Glomerular endothelial cell (primary cell): ENCODE data around the gene UROS. TPM values are rescaled to one million over a fixed set of nuclear protein-coding genes. Genes with fewer than 3 reads are reported as not detected.

Experiments used
- DNase-seq: peaks from one replicate; pipeline ENCODE4 v3.0.0-alpha.2; 2011; ENCODE audit warnings: low read depth, low spot score; ENCODE audit errors: extremely low read depth
- total RNA-seq: library from RNA; depleted of rRNA; stranded (reverse); fragments of >200 nt; gene quantifications from 2 replicates; pipeline ENCODE4 v1.2.3, GENCODE V29; 2015

UROS gene
- total RNA-seq, 1 donor from 2014 or later = 61.9 TPM

- DNase-seq = no peak
These were observed 27.9 kb downstream of the UROS start for GRCh38 chr10:125795128-125795527.

GRCh38 chr10:125792342-125793300 lies 30.4 kb downstream of the UROS start:
- DNase-seq = no peak

GRCh38 chr10:125788156-125789034 lies 34.7 kb downstream of the UROS start:
- no peak for DNase-seq

DNA sequence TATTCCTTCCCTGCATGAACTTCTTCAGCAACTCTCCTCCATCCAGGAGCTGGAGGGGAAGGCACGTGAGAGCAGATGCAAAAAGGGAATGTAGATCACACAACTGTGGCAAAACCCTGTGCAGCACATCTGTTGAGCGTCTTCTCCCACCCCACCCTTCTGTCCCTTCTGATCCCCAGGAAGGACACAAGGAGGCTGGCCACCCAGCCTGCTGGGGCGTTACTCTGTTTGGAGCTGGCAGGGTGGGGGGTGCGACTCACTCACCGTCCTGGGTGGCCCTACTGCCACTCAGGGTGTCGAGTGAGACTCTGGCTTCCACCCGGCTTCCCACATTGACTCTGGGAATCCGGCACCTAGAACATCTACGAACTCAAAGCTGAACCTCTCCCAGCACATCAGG lies 37.3 kb downstream of the UROS start:
- no peak for DNase-seq

DNA sequence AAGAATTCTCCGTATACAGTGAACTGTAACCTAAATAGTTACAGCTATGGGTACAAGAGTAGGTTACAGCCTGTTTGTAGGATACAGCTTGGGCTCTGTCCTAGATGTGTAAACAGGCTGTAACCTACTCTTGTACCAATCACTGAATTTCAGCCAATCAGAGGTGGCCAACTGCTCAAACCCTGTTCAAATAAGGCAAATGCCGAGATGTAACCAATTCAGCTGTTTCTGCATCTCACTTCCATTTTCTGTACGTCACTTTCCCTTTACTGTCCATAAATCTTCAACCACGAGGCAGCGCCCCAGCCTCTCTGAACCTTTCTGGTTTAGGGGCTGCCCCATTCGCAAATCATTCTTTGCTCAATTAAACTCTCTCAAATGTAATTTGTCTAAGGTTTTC lies 39.1 kb downstream of the UROS start:
- DNase-seq = no peak

- no peak for DNase-seq
These were observed 39.6 kb downstream of the UROS start for GRCh38 chr10:125783408-125783807.

- no peak for DNase-seq
These were observed 40.4 kb downstream of the UROS start for GRCh38 chr10:125782616-125783015.

DNA sequence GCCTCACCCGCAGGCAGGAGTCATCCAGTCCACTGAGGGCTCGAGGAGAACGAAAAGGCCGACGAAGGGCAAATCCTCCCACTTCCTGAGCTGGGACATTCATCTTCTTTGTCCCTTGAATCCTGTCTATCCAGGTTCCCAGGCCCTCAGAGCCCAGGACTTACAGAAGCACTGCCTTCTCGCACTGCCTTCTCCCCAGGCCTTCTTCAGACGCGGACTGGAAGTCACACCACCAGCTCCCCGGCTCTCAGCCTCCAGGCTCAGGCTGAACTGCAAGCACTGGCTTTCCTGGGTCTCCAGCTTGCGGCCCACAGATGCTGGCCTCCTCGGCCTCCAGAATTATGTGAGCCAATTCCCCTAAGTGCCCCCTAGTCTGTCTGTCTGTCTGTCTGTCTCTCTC lies 41.0 kb downstream of the UROS start:
- no peak for DNase-seq

DNA sequence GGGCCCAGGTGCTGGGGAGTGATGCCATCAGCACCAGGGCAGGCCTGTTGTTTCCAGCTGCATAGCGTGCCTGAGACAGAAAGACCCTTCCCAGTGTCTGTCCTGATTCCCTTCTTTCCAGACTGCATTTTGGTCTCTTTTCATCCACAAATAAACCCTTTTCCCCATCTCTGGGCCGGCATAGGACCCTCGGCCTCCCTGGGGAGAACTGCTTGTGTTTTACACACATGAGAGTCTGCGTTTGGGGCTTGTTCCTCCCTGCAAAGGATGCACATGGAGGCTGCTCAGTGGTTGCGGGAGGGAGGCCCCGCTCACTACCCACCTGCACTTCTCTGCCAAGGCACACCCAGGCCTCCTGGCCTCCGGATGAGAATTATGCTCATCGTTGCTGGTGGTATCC lies 41.7 kb downstream of the UROS start:
- DNase-seq = no peak

- DNase-seq = no peak
These were observed 43.4 kb downstream of the UROS start for GRCh38 chr10:125779403-125780327.

GRCh38 chr10:125778556-125778955 lies 44.5 kb downstream of the UROS start:
- no peak for DNase-seq

- no peak for DNase-seq
These were observed 45.3 kb downstream of the UROS start for GRCh38 chr10:125777806-125778205.

- DNase-seq = no peak
These were observed 47.5 kb downstream of the UROS start, which contains the start of gene MMP21 for GRCh38 chr10:125775491-125776106. Gene MMP21, minus strand, starts transcription at chr10:125775821. Its CDS starts 0 bp downstream, at chr10:125775821.

DNA sequence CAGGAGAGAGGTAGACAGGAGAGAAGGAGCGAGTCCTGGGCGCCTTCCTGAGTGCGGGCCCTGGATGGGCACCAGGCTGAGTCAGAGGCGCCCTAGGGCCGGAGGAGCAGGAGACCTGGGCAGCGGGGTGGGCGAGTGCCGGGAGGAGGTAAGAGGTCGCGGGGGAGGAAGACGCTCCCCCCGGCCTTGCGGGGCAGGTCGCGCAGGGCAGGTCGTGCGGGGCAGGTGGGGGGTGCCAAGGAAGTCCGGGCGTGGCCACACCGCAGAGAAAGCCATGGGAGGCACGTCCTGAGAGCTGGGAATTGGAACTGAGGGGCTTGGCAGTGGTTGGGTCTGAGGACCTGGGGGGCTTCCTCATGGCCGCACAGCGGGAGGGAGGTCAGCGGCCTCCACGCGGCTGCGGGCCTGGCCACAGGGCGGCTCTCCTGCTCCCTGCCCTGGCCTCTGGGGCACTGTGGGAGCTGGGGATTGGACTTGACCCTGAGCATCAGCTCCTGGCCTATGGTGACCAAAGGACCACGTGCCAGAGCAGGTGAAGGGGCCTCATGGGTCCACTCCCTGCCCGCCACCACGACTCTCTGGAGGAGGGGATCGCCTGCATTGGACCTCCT lies 48.4 kb downstream of the UROS start:
- DNase-seq = no peak

DNA sequence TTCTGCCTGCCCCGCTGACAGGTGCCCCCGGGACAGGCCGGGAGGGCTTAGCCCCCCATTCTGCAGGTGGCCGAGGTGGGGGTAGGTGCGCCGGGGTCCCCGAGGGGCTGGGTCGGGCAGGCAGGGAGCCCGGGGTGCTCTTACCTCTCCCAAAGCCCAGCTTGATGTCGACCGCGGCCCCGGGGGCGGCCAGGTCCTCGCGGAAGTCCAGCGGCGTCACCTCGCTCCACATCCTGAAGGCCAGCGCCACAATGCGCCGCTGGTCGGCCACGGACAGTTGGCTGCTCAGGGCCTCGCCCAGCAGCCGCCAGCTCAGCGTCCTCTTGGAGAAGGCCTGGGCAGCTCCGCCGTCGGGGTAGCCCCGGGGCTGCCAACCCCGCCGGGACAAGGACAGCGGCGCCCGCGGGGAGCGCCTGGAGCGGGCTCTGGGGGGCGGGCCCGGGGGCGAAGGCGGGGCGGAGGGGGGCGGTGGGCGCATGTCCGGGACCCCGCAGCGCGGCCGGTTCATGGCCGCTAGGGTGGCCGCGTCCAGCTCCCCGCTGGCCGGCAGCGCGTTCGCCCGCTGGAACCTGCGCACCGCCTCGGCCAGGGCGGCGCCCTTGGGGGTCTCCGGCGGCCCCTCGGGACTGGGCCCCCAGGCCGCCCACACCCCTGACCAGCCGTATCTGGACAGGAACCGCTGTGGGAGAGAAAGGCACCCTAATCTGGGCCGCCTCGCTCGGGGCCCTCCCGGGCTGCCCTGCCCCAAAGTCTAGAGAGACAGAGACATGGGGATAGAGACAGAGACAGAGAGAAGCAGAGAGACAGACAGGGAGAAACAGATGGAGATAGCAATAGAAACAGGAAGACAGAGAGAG lies 49.1 kb downstream of the UROS start:
- no peak for DNase-seq

- no peak for DNase-seq
These were observed 50.2 kb downstream of the UROS start for GRCh38 chr10:125772864-125773180.

GRCh38 chr10:125772112-125772863 lies 50.8 kb downstream of the UROS start:
- DNase-seq = no peak

GRCh38 chr10:125770844-125771243 lies 52.2 kb downstream of the UROS start:
- DNase-seq = no peak
